Body of pancreas (tissue), 4 donors: ENCODE measurements around the gene EHMT1. TPM values are rescaled to one million over a fixed set of nuclear protein-coding genes. Genes with fewer than 3 reads are reported as not detected.

Experiments used
- ATAC-seq: fragments of 150-250 bp; one replicate; pipeline ENCODE4 v1.9.1; 2016
- DNase-seq, 4 donors: peaks; one replicate each; pipeline ENCODE4 v3.0.0-alpha.2; 2019
- H3K27ac ChIP-seq, 4 donors: fragments of 200-600 bp; sonication (generic); 1 replicate in 3 of 4; 2 replicates in 1 of 4; pipeline versions ENCODE4 v1.5.1 to v1.6.1; 2016 to 2019; ENCODE audit warnings: mild to moderate bottlenecking in 1 of 4, mixed read lengths in 1 of 4, moderate library complexity in 1 of 4
- H3K27me3 ChIP-seq, 2 donors: fragments of 200-600 bp; sonication (generic); one replicate each; pipeline ENCODE4 v1.6.0; 2016; ENCODE audit warnings: mild to moderate bottlenecking in 1 of 2
- H3K36me3 ChIP-seq, 2 donors: fragments of 200-600 bp; sonication (generic); replicated peaks in 1 of 2; 2 replicates each; pipeline ENCODE4 v1.5.1; 2016; ENCODE audit warnings: low read depth in 2 of 2; ENCODE audit not compliant: insufficient read depth in 1 of 2
- H3K4me1 ChIP-seq: fragments of 200-600 bp; sonication (generic); one replicate; pipeline ENCODE4 v1.6.0; 2016
- H3K4me3 ChIP-seq, 2 donors: fragments of 200-600 bp; sonication (generic); 1 replicate in 1 of 2; 2 replicates in 1 of 2; pipeline ENCODE4 v1.5.1; 2016 to 2019
- H3K9me3 ChIP-seq, 3 donors: fragments of 200-600 bp; sonication (generic); 1 replicate in 2 of 3; 2 replicates in 1 of 3; pipeline ENCODE4 v1.5.1; 2016
- CTCF ChIP-seq, 7 experiments: fragments of 450-650 bp in 4 of 7; fragments of 200-600 bp in 3 of 7; sonication (generic) in 3 of 7; IDR thresholded peaks; one replicate each; pipeline ENCODE4 v1.5.1; 2016 to 2019; ENCODE audit warnings: antibody characterized with exemption in 7 of 7
- POLR2A ChIP-seq, 3 donors: fragments of 450-650 bp; IDR thresholded peaks; one replicate each; pipeline ENCODE4 v1.6.1; 2016; ENCODE audit warnings: antibody characterized with exemption in 3 of 3, mild to moderate bottlenecking in 2 of 3
- WGBS, 2 donors: methylation state at CpG; one replicate each; pipeline ENCODE4 v1.1.5; 2017; 5-methylcytosine and 5-hydroxymethylcytosine counted together
- intact Hi-C: fragments of 100-400 bp; cut with DNase I; formaldehyde crosslinking; loops from one replicate; pipeline ENCODE4 v1.15.1; 2023
- total RNA-seq, 2 donors: library from RNA; depleted of rRNA; stranded (reverse); fragments of >200 nt; gene quantifications; one replicate each; pipeline ENCODE4 v1.1.0, GENCODE V29; 2016

Gene EHMT1
- total RNA-seq, 2 donors from 2014 or later = 41.0 to 65.9 TPM

GRCh38 chr9:137613259-137613658, 5.5 kb upstream of the EHMT1 start:
- Histone ChIP-seq H3K27me3 (no peaks in the 10 kb centered on the region), H3K27ac (peak overlapping the region; percentile 88 to 98 (median 92)), H3K4me1 (peaks cover 69% of the 10 kb centered on the region), H3K4me3 (no peak overlapping the region), H3K9me3 (no peaks in the 10 kb centered on the region), H3K36me3 (peaks cover 0 to 9% of the 10 kb centered on the region in 2 donors)
- ATAC-seq (no peak), DNase-seq (peak in 1 of 4 donors; percentile 29)
- no peak for TF ChIP-seq POLR2A (IDR thresholded peaks at IDR 0.05)
- TF ChIP-seq CTCF (IDR thresholded peaks at IDR 0.05) = no peak
- 63 to 79% methylated on average over 4 to 5 of the region's 5 CpGs for WGBS, 2 donors
- intact Hi-C loops = no loop called here

GRCh38 chr9:137613738-137614523, 4.9 kb upstream of the EHMT1 start:
- DNase-seq = no peak
- Histone ChIP-seq H3K9me3 (no peaks in the 10 kb centered on the region), H3K27ac (peak overlapping the region; percentile 88 to 98 (median 92)), H3K4me1 (peaks cover 63% of the 10 kb centered on the region), H3K36me3 (peaks cover 0 to 9% of the 10 kb centered on the region in 2 donors), H3K4me3 (no peak overlapping the region), H3K27me3 (no peaks in the 10 kb centered on the region)
- intact Hi-C loops = no loop called here
- 89 to 100% methylated on average over 7 to 12 of the region's 27 CpGs for whole genome bisulfite sequencing, 2 donors
- ATAC-seq = no peak
- no peak for TF ChIP-seq POLR2A (IDR thresholded peaks at IDR 0.05)
- TF ChIP-seq CTCF (IDR thresholded peaks at IDR 0.05) = no peak

DNA sequence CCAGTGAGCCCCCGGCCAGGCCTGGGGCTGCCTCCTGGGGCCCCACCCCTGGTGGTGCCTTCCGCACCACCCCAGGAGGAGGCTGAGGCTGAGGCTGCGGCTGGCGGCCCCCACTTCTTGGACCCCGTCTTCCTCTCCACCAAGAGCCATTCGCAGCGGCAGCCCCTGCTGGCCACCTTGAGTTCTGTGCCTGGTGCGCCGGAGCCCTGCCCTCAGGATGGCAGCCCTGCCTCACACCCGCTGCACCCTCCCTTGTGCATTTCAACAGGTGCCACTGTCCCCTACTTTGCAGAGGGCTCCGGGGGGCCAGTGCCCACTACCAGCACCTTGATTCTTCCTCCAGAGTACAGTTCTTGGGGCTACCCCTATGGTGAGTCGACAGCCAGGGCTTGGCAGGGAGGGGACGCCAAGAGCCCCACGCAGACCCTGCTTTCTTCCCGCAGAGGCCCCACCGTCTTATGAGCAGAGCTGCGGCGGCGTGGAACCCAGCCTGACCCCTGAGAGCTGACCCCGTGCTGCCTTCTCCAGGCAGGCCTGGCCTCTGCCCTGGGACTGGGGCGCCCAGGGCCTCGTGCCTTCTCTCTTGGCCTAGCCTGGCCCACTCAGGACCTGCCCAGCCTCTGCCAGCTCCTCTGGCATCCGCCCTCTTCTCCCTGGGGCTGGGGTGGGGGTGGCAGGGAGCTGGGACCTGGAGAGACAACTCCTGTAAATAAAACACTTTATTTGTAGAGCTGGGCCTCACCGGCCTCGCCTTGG, 4.0 kb upstream of the EHMT1 start:
- peaks cover 0 to 9% of the 10 kb centered on the region in 2 donors for H3K36me3 ChIP-seq
- H3K4me3 ChIP-seq = no peak overlapping the region
- WGBS, 2 donors = 84 to 92% methylated on average over 11 to 18 of the region's 25 CpGs
- peaks cover 63% of the 10 kb centered on the region for H3K4me1 ChIP-seq
- H3K27ac ChIP-seq = peak overlapping the region in 2 of 4 donors; percentile 44 to 88
- intact Hi-C loops = no loop called here
- ATAC-seq = no peak
- TF ChIP-seq CTCF (IDR thresholded peaks at IDR 0.05) = no peak
- TF ChIP-seq POLR2A (IDR thresholded peaks at IDR 0.05) = no peak
- H3K9me3 ChIP-seq = no peaks in the 10 kb centered on the region
- peak in 1 of 4 donors; percentile 39 for DNase-seq
- H3K27me3 ChIP-seq = no peaks in the 10 kb centered on the region

DNA sequence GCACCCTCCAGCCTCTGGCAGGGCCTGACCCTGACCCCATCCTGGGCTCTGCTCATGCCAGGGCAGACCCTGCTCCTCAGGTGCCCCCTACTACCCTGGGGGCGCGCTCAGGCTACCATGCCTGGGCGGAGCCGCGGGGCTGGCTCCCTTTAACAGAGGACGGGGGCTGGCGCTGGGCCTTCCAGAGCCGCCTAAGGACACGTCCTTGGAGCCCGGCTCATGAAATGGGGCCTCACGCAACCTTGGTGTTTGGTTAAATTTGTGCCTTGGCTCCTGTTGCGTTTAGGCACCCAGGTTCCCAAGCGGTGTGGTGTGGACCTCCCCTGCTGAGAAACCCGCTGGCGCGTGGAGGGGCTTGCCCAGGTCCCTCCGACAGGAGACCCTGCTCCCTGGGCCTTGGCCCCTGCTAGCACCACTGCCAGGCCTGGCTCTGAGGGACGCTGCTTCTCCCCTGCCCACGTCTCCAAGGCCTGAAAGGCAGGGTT, 3.4 kb upstream of the EHMT1 start:
- Histone ChIP-seq H3K4me1 (peaks cover 62% of the 10 kb centered on the region), H3K9me3 (no peaks in the 10 kb centered on the region), H3K27ac (peak overlapping the region in 2 of 4 donors; percentile 44 to 88), H3K36me3 (peaks cover 0 to 9% of the 10 kb centered on the region in 2 donors), H3K27me3 (no peaks in the 10 kb centered on the region), H3K4me3 (no peak overlapping the region)
- DNase-seq = peak in 1 of 4 donors; percentile 27
- no peak for ATAC-seq
- 40% methylated on average over 1 to 19 of the region's 19 CpGs for WGBS, 2 donors
- intact Hi-C loops = no loop called here
- TF ChIP-seq POLR2A (IDR thresholded peaks at IDR 0.05) (no peak), CTCF (IDR thresholded peaks at IDR 0.05) (no peak)
